Raji (cell line): ENCODE data around the gene TTLL1.

ENCODE experiments used
- POLR2A ChIP-seq: IDR thresholded peaks from 2 replicates; pipeline ENCODE4 v1.6.1; 2011; ENCODE audit warnings: low read depth, low read length, control low read depth; ENCODE audit not compliant: insufficient read depth

Gene TTLL1

DNA sequence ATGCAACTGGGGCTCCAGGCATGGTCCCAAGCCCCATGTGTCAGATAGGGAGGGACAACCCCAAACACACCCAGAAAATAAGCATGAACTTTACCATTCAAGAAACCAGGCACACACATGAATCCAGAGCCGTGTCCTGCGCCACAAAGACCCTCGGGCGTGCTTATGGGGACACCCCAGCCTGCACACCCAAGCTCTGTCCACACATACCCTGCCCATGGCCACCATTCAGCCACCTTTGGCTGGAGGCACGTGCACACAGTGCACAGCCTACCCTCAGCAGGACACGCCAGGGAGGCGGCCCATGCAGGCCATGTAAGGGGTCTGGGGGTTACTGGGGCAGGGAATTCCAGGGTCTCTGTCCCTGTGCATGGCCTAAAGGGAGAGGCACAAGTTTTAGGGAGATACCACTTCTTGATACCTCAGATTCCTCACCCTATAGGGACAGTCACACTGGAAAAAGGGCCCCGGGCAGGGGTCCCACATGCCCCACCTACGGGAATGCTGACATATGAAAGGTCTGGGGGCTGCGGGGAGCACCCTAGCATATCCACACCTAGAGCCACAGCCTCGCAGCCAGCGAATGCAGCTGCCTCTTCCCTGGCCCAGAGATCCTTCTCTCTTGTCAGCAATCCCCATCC lies 94.8 kb downstream of the TTLL1 start:
- TF ChIP-seq POLR2A, result no peak

DNA sequence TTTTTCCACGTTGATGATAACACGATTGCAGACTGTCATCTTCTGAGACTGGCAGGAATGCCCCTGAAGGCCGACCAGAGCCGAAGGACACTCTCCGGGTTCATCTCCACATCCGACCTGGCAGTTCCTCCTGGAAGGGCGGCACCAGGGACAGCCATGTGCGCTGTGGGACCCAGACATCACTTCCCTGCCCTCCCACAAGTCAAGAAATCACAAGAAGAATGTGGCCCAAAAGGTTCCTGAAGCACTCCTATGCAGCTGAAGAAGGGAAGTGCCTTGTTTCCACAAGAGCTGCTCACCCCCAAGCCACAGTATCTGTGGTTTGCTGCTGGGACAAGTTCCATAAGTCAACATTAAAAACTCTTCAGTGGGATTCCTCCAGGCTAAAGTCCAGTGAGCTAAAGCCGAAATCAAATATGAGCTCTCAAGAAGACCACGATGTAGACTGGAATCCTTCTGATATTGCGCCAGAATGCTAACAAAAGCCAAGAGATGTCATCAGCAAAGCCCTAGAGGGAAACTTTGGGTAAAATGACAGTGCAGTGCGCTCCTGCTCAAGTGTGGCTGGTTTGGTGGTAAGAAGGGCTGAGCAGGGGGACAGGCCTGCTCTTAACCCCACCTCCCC lies 95.4 kb downstream of the TTLL1 start:
- TF ChIP-seq POLR2A, result no peak

DNA sequence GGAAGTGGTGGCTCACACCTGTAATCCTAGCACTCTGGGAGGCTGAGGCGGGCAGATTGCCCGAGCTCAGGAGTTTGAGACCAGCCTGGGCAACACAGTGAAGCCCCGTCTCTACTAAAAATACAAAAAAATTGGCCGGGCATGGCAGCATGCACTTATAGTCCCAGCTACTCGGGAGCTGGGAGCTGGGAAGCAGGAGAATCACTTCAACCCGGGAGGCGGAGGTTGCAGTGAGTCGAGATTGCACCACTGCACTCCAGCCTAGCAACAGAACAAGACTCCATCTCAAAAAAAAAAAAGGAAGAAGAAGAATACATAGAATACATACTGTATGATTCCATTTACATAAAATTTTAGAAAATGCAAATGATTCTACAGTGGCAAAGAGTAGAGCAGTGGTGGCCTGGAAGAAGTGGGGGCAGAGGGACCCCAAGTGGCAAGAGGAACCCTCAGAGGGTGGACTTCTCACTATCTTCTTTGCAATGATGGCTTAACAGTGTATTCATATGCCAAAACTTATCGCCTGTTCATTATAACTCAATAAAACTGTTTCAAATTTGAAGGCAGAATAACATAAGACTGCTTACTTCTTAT lies 96.2 kb downstream of the TTLL1 start:
- no peak for TF ChIP-seq POLR2A

DNA sequence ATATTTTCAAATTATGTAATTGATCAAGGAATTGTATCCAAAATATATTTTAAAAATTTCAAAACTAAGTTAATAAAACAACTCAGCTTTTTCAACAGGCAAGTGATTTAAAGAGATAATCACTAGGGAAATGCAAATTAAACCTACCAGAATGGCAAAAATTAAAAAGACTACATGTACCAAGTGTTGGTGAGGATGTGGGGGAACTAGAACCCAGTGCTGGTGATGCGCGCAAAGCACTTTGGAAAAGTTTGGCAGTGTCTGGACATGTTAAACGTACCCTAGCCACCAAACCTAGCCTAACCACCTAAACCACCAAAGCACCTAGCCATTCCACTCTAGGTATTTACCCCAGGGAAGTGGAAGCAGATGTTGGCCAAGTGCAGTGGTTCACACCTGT lies 97.1 kb downstream of the TTLL1 start:
- no peak for TF ChIP-seq POLR2A

DNA sequence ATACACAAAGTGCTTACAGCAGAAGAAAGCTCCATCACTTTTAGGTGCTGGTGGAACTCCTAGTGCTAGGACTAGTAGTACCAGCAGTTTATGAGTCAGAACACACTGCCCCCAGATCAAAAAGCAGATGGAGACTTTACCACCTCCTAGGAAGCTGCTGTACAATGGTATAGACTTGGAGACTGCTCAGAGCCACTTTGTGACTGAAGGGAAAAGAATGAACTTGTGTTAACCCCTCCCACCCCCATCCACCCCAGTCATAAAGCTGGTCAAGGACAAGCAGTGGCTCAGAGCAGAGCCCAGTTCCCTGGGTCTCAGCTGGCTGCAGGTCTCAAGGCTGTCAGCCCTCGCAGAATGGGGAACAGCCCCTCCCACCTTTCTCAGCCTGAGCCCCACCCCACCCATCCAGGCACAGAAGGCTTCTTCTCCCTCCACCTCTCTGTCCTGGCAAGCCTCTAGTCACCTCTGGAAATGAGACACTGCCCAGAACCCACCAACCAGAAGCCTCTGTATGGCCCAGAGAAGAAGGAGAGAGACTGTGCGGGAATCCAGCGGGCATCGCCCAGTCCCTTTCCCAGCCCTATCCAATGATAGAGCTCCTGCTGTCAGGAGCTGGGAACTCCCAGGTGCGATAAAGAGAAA lies 98.1 kb downstream of the TTLL1 start:
- TF ChIP-seq POLR2A, result no peak

DNA sequence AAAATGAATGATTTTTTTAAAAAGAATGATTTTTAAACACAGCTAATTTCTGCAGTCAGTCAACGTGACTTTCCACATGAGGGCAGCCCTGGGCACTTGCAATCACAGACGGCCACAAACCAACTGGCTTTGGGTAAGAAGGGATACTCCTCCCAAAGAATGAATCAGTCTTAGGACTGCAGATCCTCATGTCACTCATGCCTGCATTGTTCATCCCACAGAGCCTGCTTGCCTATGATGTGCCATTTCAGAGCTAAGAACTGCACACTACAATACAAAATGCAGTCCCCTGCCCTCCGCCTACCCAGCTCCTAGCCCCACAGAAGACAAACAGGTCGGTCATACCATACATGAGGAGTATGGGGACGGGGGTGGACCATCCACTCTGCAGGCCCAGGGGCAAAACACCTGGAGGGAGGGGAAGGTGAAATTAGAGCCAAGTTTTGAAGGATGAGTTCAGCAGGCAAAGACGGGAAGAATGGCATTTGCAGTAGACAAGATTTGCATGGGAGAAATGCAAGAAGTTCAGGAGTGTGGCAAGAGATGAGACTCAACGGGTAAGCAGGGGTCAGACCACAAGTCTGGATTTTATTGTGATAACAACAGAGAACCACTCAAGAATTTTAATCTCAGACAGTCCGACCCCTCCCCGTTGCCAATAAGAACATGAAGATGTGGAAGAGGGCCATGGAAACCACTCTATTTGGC lies 98.9 kb downstream of the TTLL1 start:
- TF ChIP-seq POLR2A, result no peak
